ENCODE measurements around the gene TNK2.
"Not testable (repeated sequence)": the region's sequence is repeated elsewhere in the genome, so short reads cannot be mapped to it uniquely, and the experiment has no call there.

TNK2 gene

DNA sequence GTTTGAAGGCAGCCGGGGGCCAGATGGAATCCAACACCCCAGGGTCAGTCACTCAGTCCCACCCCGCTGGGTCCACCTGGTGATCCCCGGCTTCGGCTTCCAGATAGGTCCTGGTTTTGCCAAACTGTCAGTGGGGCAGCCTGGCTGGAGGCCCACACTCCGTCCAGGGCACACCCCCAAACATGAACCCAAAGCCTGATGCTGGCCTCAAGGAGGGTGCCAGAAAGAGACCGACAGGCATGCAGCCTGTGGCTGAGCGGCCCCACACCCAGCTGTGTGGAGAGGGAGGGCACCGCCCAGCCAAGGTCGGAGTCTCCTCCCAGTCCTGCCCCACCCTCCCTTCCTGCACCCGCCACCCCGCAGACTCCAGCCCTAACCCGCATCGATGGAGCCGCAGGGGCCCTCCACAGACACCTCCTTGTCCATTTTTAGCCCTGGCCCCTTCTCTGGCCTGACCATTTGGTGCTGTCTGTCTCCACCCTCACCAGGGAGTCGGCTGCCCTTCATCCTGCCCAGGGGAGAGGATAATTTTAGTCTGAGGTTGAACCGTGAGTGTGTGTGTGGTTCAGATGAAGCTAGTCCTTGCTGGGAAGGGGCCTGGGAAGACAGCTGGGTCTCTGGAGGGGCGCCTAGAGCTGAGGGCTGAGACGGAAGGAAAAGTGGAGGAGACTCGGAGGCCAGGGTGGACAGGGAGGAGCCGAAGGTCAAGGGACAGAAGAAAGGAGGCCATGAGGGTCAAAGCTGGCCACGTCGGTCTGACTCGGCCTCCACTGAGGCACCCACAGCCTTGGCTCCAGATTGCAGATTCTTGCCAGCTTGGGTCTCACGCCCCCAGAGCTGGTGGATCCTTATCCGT is 23.1 kb downstream of the TNK2 start:
- DNase-seq (ENCODE audit: low read depth in 2 of 2) = no peak

DNA sequence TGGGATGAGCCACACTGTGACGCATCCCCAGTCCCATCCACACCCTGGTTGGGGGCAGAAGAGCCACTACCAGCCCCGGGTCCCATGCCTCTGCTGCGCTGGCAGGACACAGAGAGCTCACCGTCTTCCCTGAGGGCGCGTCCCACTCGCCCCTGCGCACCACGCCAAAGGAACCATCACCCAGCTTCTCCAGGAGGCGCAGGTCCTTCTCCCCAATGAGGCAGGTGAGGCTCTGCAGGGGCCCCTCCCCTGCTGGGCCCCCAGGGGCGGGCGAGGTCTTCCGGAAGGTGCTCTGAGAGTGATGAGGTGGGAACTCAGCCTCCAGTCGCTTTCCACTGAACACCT is 23.7 kb downstream of the TNK2 start:
- DNase-seq (ENCODE audit: low read depth in 2 of 2) = no peak

DNA sequence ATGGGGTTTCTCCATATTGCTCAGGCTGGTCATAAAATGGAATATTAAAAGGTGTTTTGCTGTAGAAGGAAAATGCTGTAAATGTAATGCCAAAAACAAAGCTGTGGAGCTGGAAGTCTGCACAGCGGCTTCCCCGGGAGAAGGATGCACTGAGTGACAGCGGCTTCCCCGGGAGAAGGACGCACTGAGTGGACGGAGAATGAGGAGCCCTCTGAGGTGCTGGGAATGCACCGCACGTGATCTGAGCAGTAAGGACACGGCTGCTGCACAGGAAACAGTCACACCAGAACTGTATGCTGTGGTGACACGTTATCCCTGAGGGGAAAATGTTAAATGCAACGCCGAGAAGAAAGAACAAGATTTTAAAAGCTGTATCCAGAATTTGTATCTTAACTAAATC is 24.6 kb downstream of the TNK2 start:
- no peak for DNase-seq (ENCODE audit: low read depth in 2 of 2)

DNA sequence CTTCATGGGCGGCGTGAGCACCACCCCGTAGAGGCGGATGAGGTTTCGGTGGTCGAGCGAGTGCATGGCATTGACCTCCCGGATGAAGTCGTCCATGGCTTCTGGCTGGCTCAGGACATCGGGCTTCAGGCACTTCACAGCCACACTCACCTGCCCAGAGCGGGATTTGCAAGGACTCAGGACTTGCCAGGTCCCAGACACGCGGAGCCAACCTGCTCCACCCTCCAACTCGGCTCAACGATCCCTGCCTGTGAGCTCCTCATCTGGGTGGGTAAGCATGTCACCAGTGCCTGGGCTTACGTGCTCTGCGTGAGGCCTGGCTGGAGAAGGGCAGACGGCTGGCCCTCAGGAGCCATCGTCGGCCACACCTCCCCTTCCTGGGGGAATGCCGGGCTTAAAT is 25.2 kb downstream of the TNK2 start:
- DNase-seq (ENCODE audit: low read depth in 2 of 2) = no peak

DNA sequence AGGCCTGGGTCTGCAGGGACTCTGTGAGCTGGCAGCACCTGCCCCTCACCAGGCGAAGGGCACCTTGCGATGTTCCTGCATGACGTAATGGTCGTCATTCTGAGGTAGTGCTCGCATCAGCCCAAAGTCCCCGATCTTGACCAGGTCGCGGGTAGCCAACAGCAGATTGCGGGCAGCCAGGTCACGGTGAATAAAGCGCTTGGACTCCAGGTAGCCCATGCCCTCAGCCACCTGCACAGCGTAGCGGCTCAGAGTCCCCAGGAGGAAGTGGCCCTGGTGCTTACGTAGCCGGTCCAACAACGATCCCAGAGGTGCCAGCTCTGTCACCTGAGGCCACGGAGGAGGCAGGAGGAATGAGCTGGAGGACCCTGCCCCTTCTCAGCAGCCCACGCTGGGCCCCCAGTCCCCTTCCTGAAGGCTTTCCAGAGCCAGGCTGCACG is 26.3 kb downstream of the TNK2 start:
- DNase-seq (ENCODE audit: low read depth in 2 of 2) = no peak

DNA sequence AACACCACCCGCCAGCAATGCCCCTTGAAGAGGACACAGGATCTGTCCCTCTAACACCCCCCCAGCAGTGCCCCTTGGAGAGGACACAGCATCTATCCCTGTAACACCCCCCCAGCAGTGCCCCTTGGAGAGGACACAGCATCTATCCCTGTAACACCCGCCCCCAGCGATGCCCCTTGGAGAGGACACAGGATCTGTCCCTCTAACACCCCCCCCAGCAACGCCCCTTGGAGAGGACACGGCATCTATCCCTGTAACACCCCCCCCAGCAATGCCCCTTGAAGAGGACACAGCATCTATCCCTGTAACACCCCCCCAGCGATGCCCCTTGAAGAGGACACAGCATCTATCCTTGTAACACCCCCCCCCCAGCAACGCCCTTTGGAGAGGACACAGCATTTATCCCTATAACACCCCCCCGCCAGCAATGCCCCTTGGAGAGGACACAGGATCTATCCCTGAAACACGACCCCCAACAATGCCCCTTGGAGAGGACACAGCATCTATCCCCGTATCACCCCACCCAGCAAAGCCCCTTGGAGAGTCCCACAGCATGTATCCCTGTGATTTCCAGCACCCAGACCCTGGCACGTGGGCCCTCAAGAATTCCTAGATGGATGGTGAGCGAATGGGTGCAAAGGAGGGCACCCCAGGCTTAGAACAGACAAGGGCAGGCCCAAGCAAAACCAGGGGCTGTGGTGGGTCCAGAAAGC is 26.9 kb downstream of the TNK2 start:
- no peak for DNase-seq (ENCODE audit: low read depth in 2 of 2)

DNA sequence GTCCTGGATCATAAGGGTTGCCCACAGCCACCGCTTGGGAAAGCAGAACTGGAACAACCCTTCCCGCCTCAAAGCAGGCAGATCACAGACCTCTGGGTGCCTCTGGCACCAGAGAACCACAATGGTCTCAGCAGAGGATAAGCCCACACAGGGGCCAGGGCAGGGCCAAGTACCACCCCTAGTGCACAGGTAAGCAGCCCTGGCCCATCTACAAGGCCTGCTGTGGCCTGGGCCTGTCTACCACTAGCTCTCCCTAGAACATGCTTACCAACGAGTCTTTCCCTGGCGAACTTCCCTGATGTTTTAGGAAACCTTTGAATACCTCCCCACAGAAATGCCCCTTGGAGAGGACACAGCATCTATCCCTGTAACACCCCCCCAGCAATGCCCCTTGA is 28.3 kb downstream of the TNK2 start:
- DNase-seq (ENCODE audit: low read depth in 2 of 2) = no peak

DNA sequence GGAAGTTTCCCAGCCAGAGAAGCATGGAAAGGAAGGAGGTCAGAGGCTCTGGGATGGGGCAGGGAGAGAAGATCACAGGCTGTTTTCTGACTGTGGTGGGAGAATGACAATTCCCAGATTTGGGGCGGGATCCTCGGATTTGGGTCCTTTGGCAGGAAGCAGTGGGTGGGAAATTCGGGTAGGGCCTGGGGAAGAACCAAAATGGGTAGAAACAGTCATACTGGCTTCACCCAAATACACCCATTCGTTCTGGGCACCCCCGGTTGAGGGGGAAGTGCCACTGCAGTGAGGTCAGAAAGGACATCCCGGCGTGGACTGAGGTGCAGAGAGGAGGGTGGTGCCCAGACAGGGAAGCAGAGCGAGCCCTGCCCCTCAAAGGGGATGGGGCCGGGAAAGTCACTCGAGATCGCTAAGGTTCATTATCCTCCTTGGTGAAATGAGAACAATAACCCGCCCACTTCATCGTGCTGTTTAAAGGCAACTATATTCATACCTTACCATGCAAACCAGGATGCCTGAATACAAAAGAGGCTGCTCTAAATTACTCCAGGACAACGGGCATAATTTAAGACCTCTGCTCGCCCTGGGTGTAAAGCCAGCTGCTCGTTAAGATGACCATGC is 28.8 kb downstream of the TNK2 start:
- DNase-seq (ENCODE audit: low read depth in 2 of 2) = no peak

DNA sequence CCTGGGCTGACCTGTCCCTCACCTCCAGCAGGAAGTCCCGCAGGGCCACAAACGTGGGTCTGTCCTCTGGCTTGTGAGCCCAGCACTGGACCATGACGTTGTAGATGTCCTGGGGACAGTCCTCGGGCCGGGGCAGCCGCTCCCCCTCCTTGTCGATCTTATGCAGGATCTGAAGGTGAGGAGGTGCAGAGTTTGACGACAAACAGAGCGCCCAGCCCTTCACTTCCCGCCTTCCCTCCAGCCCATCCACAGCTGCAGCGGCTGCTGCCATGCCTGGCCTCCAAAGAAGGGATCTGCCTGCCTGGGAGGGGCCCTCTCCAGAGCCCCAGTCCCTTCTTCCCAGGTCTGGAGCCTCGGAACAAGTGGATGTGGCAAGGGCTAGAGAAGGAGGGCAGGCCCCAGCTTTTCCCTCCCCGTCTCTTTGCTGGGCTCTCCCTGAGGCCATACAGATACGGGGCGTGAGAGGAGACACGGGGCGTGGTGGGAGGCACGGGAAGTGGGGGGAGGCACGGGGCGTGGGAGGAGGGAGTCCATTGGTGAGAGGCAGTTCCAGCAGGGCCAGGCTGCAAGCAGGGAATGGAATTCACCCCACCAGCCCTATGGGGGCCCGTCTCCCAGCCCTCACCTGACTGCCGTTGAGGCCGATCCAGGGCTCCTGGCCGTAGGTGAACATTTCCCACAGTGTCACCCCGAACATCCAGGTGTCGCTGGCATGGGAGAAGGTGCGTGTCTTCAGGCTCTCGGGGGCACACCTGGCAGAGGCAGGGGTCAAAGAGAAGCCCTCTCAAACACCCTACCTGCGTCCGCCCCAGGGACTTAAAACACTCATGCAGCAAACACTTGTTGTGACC is 29.7 kb downstream of the TNK2 start:
- no peak for DNase-seq (ENCODE audit: low read depth in 2 of 2)

DNA sequence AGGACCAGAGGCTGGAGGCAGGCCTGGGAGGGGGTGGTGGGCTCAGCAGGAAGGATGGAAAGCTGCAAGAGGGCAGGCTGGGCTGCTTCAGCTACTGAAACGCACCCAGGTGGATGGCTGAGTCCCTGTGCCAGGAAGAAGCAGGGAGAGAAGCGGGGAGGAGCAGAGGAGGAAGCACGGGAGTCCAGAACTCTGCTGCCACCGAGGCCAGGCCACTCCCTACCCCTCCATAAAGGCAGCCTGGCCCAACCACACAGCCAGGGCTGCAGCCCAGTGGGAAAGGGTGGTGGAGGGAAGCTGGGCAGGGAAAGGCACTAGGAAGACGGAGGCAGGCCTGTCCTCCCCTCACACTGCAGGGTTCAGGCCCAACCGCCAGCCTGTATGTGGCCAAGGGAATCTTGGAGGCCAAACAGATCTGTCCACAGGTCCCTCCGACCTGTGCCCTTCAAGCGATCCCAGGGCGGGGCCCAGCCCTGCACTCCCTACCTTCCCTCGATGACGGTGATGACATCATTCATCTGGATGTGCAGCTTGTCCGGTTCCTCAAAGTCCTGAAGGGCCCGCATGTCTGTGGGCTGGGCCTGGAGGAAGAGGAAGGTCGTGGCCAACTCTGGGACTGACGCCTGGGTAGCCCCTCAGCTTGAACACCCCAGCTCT is 30.5 kb downstream of the TNK2 start:
- DNase-seq (ENCODE audit: low read depth in 2 of 2) = no peak

DNA sequence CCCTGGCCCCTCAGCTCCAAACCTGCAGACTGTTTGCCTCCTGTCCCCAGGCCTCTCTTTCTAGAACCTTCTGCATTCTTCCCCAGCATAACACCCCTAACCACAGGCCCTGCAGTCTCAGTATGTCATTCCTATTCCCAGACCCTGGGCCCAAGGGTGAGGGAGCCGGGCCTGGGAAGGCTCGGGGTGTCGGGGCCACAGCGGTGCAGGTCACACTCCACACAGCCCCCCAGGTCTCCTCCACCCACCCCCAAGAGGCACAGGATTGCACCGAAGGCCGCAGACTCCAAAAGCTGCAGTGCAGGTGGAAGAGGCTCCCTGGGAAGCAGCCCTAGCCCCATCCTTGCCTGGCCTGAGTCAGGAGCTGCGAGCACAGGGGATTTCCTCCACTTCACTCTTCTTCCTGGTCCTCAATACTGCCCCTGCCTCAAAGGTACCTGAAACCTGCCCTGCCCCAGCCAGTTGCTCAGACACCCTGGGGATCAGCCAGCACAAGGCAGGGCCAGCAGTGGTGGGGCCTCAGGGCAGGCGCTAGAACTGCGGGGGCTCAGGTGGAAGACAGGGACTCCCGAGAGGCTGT is 31.1 kb downstream of the TNK2 start:
- DNase-seq (ENCODE audit: low read depth in 2 of 2) = no peak

DNA sequence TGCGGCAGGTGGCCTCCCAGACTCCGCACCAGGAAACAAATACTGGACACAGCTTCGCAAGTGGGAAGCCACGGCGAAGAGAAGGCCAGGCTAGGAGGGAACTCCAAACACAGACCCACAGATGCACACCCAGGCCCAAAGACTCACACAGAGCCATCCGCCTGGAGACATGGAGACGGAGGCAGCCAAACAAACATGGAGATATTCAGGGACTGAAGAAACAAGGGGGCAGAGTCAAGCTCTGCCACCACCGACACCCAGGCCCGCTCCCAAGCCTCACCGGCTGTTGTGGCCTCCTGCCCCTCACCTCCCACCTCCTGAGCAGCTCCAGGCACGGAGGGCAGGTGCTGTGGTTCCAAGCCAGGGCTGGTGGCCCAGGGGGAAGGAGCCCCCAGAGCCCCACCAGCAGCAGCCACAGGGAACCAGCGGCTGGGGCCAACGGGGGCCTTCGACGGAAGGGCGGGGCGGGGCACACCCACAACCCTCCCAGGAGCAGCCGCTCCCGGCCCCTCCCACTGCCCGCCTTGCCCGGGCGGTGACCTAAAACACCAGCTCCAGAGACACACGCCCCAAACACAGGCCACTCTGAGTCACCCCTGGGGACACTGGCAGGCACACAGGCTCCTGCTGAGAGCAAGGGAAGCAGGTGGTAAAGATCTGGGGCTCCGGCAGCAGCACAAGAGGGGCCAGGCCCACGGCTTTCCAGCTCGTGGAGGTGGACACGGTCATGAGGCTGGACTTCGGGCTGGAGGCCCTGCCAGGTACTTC is 31.9 kb downstream of the TNK2 start:
- no peak for DNase-seq (ENCODE audit: low read depth in 2 of 2)

DNA sequence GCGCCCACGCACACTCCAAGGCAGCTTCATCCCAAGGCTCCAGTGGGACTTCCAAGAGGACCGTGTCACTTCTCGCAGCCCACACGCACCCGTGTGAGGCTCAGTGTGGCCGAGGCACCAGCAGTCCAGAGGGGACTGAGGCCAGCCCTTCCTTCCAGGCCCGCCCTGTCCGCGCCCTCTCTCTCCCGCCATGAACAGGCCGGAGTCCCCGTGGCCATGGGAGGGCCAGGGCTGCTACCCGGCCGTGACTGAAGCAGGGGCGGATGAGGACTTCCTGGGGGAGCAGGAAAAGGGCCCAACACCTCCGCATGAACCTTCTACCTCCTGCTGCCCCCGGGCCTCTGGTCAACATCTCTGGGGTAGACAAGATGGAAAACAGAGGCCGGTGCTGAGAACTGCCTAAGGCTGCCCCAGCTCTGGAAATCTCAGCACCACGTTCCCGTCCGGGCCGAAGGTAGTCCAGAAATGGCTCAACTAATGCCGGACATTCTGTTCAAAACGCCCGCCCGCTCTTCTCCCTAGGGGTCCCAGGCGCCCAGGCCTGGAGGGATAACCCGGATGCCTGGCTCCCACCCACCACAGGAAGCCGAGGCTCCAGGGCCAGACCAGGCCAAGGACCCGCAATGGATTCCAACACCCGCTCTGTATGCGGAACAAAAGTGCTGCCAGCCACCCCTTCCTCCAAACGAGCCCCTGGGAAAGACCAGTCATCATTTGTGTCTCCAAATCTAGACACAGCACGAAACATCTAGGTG is 32.7 kb downstream of the TNK2 start:
- no peak for DNase-seq (ENCODE audit: low read depth in 2 of 2)

DNA sequence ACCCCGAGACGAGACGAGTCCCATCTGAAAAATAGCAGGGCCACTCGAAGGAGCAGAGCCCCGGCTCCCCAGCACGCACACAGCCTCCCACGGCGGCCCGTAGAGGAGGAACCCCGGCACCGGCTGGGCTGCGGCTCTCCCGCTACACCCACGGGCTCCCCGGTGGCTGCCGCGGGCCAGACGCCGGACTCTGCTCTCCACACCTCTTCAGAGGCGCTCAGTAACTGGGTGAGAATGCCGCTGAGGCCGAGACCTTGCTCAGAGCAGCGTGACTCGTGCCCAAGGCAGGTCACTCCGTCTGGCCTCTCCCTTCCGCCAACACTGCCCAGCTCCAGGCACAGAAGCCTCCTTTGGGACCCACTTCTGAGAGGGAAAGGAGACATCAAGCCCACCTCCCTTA is 34.4 kb downstream of the TNK2 start:
- DNase-seq (ENCODE audit: low read depth in 2 of 2) = no peak

DNA sequence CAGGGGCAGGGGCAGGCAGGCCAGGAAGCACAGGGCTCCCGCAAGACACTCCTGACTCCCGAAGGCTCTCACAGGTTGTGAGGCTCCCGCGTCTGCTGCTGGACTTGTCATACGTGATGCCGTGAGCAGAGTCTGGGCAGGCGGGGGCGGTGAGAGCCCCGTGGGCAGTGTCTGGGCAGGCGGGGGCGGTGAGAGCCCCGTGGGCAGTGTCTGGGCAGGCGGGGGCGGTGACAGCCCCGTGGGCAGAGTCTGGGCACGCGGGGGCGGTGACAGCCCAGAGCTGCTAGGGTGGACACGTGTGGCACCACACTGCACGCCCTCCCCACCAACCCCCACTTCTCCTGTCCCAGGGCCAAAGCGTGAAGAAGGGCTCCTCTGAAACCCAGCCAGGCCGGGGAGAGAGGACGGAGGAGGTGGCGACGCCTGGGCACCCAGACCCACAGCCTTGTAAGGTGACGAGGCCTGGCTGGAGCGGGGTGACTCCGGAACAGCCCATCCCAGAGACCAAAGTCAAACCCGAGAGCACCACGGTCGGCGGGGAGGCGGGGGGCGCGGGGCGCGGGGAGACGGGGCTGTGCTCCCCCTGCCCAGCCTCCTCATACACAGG is 35.0 kb downstream of the TNK2 start:
- DNase-seq (ENCODE audit: low read depth in 2 of 2) = no peak

DNA sequence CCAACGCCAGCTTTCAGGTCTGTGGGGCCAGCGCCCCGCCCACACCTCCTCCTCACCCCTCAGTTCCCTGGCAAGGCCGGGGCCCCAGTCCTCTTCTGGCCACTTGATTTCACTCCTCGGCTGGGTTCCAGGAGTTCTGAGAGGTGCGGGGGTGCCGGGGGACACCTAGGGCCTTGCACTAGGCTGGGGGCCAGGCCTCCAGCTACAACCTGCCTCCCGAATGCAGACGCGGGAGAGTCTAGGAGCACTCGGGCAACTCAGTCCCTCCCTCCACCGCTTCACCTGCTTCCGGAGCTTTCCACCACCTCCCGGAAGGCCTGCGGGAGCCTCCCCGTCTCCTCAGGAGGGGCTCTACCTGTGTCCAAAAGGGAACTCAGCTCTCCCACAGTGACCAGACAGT is 35.6 kb downstream of the TNK2 start:
- no peak for DNase-seq (ENCODE audit: low read depth in 2 of 2)

DNA sequence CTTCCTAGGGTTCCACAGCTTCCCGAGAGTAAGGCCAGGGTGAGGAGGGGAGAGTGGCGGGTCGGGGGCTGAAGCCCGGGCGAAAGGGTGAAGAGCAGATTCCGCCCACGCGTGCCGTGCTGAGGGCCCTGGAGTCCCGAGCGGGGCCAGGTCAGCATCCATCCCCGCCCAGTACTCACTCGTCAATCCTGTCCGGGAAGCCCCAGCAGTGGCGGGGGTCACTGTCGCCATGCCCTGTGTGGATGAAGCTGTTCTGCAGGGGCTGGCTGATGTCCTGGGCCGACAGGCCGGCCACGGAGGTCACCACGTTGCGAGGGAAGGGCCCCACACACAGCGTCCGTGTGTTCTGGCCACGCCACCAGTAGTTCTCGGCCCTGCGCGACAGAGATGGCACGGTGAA is 36.3 kb downstream of the TNK2 start:
- DNase-seq (ENCODE audit: low read depth in 2 of 2) = no peak

DNA sequence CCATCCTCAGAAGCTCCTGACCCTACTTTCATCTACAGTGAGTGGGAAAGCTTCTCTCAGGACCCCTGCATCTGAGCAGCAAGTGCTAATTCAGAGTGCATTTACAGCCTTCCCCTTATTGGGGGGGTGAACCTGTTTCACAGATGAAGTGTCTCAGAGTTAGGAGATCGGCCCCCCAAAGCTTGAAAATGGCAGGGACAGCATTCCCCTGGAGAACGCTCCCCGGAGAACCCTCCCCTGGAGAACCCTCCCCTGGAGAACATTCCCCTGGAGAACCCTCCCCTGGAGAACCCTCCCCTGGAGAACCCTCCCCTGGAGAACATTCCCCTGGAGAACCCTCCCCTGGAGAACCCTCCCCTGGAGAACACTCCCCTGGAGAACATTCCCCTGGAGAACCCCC is 36.7 kb downstream of the TNK2 start:
- not testable (repeated sequence) for DNase-seq (ENCODE audit: low read depth in 2 of 2)

DNA sequence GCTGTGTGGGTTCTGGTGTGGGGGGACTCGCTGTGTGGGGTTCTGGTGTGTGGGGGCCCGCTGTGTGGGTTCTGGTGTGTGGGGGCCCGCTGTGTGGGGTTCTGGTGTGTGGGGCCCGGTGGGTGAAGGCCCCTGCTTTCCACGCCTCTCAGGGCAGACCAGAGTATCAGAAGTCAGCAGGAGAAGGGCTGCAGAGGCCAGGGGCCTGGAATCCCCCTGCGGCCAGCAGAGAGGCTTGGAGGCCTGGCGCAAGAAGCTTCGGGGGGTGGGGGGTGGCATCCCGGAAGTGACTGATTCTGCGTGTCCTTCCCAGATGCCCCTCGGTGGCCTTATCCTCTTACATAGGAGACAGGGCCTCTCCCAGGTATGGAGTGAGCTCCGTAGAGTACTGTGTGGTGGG is 37.4 kb downstream of the TNK2 start:
- DNase-seq (ENCODE audit: low read depth in 2 of 2) = no peak
